ENCODE results near the gene HOXD13.

DNA sequence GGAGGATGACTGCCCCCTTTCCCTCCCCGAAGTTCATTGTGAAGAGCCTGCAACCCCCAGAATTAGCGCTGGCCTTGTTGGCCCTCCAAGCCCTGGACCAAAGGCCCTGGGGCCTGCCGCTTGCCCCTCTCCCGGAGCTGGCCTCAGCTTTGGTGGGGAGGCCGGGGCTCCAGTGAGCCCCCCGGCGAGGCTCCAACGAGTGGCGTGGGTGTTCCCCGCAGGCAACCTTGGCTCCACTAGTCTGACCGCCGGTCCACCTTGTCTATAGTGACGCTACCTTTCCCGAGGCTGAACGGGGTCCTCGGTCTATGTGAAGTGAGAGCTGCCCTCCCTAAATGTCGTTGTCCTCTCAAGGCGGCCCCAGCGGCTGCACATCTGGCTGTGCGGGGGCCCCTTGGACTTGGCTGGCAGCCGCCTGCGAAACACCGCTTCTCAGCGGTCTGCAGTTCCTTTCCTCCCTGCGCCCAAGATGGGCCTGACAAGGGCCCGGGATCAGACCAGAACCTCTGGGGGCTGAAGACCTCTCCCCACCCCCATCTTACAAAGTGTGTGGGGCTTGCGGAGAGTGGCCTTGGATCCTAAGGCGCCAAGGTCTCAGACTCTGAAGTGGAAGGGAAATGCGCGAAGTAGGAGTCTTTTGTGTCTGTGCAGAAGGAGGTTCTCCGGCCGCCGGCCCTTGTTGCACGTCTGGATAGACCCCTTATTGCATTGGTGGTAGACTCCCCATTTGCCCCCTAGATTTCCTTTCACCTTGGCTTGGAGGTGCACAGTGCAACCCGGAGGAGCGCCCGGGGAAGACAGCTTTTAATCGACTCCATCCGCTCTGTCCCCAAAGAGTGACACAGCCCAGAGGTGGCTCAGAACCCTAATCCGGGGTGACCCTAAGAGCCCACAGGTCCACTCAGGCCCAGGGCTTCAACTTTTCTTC, 20.1 kb downstream of the HOXD13 start:
- TF ChIP-seq CTCF (IDR thresholded peaks at IDR 0.05; ENCODE audit: low read depth, low read length) (no peak), MAX (IDR thresholded peaks at IDR 0.05; ENCODE audit: low read depth, low read length) (no peak)
